ENCODE results near the gene KRTAP4-3. TPM values are rescaled to one million over a fixed set of nuclear protein-coding genes. Genes with fewer than 3 reads are reported as not detected.
"Not testable (repeated sequence)": the region's sequence is repeated elsewhere in the genome, so short reads cannot be mapped to it uniquely, and the experiment has no call there.

Gene KRTAP4-3
- total RNA-seq, 1 donor from 2014 or later = not detected

- DNase-seq (ENCODE audit: extremely low read depth, low read depth, low spot score) = no peak
Measured at GRCh38 chr17:41153856-41154255, 14.2 kb downstream of the KRTAP4-3 start.

- DNase-seq (ENCODE audit: extremely low read depth, low read depth, low spot score) = no peak
Measured at GRCh38 chr17:41151525-41151924, 16.5 kb downstream of the KRTAP4-3 start.

DNA sequence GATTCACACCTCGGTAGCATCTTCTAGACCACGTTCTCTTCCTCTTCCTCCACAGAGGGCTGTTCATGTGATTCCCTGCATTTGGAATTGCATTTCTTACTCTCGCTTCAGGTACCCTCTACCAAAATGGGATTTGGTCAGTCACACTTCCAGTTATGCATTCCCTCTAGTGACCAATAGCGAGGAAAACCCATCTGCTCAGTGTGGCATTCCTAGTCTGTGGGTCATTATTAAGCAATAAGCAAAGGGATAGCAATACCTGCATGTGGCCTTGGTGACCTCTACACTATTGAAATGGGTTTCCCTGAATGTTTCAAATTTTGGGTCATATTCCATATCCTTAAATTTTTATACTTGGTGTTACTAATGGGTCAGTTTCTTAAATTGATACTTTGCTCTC lies 18.0 kb downstream of the KRTAP4-3 start:
- DNase-seq (ENCODE audit: extremely low read depth, low read depth, low spot score) = no peak

DNA sequence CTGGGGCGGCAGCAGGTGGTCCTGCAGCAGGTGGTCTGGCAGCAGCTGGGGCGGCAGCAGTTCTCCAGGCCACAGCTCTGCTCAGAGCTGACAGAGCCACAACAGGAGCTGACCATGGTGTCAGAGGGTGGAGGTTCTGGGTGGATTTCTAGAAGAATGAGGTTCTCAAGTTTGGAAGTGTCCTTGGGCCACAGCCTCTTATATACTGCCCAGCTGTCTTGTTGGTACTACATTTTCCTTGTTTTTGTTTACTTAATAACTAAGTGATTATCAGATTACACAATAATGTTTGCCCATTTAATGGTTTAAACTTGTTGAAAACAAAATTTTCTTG lies 18.4 kb downstream of the KRTAP4-3 start, which contains the start of gene KRTAP4-5:
KRTAP4-5 (minus strand) TSS at position 174 of the 334 bp plus-strand sequence; CDS start at position 116, 58 bp downstream.
- DNase-seq (ENCODE audit: extremely low read depth, low read depth, low spot score) = no peak

DNA sequence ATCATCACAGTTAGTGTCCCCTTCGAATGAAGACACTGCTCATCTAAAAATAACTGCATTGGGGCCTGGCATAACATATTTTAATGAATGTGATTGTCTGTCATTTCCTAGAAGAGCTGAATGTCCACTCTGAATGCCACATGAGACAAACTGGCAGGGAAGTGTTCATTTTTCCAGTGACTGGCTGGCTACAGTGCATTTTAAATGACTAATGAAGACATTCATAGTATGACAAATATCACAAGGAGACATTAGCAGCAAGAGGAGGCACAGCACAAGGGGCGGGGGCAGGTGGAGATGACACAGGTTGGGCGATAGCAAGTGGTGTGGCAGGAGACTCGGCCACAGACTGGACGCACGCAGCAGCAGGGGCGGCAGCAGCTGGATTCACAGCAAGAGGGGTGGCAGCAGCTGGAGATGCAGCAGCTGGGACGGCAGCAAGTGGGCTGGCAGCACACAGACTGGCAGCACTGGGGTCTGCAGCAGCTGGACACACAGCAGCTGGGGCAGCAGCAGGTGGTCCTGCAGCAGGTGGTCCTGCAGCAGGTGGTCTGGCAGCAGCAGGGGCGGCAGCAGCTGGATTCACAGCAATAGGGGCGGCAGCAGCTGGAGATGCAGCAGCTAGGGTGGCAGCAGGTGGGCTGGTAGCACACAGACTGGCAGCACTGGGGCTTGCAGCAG lies 18.9 kb downstream of the KRTAP4-3 start:
- not testable (repeated sequence) for DNase-seq (ENCODE audit: extremely low read depth, low read depth, low spot score)

- DNase-seq (ENCODE audit: extremely low read depth, low read depth, low spot score) = no peak
Measured at GRCh38 chr17:41147531-41148204, 20.4 kb downstream of the KRTAP4-3 start.

DNA sequence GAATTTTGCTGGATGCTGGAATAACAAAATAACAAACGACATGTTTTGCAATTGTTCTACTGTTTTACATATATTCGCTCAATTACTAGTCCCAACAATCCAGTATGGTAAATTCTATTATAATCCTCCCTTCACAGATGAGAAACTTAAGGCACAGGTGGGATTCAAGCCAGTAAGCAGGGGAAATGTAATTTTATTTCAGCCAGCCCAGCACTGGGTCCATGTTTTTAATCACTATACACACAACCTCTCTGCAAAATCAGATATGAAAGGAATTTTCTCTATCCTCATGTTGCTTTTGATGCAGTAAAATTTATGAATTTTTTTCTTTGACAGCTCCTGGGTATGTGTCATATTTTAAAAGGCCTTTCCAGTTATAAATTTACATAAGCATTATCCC lies 22.8 kb downstream of the KRTAP4-3 start:
- no peak for DNase-seq (ENCODE audit: extremely low read depth, low read depth, low spot score)

- DNase-seq (ENCODE audit: extremely low read depth, low read depth, low spot score) = no peak
Measured at GRCh38 chr17:41144846-41145245, 23.2 kb downstream of the KRTAP4-3 start.

GRCh38 chr17:41141361-41141760 lies 26.7 kb downstream of the KRTAP4-3 start:
- DNase-seq (ENCODE audit: extremely low read depth, low read depth, low spot score) = no peak

GRCh38 chr17:41140360-41141131 lies 27.5 kb downstream of the KRTAP4-3 start, which contains the start of gene KRTAP4-6:
KRTAP4-6 (minus strand) TSS chr17:41140544; CDS start chr17:41140487, 57 bp downstream.
- no peak for DNase-seq (ENCODE audit: extremely low read depth, low read depth, low spot score)

DNA sequence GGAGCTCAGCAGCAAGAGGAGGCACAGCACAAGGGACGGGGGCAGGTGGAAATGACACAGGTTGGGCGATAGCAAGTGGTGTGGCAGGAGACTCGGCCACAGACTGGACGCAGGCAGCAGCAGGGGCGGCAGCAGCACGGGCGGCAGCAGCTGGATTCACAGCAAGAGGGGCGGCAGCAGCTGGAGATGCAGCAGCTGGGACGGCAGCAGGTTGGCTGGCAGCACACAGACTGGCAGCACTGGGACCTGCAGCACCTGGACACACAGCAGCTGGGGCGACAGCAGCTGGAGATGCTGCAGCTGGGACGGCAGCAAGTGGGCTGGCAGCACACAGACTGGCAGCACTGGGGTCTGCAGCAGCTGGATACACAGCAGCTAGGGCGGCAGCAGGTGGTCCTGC lies 28.2 kb downstream of the KRTAP4-3 start:
- not testable (repeated sequence) for DNase-seq (ENCODE audit: extremely low read depth, low read depth, low spot score)

DNA sequence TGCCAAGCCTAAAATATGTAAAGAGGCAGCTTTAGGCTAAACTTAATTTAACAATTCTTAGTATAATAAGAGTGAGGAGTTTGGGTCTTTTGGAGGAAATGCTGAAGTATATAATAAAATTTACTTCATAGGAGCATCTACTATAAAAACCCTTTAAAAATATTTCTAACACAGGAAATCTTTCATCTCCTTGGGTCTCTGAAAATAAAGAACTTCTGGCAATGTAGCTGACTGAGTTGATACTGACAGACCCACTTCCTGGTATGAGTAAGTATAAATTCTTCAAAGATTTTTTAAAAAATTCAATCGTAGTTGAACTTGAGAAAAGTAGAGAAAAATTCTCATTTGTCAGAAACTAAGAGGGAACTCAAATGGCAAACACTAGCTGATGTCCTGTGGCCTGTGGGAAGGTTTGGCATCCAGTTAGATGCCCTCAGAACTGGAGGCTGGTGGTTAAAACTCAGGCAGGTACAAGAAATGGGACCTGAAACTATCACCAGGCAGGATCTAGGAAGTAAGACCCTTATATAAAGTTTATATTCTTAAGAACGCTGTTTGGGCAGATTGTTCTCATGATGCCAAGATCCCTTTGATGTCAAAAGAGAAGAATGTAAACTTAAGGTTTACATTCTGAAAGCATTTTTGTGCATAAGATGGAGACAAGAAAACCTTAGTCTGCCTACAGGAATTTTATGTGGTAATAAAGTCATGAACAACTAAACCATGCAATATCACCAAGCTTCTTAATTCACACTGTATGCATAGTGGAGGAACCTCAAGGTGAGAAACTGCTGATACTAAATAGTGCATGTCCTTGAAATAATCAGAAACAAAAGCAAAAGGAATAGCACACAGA lies 33.9 kb downstream of the KRTAP4-3 start:
- no peak for DNase-seq (ENCODE audit: extremely low read depth, low read depth, low spot score)

DNA sequence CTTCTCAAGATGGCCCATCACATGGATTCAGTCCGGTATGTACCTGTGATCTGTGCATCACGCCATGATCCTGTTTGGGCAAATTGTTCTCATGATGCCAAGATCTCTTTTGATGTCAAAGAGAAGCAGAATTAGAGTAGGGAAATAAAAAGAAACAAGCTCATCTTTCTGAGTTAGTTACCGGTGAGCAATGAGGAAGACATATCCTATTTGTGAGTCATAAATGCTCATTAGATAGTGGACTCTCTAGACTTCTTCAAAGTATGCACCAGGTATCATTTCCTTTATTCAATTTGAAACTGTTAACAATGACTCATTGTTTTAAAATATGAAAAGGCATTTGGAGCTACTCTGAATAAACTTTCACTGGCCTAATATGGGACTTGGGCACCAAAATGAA lies 36.0 kb downstream of the KRTAP4-3 start:
- DNase-seq (ENCODE audit: extremely low read depth, low read depth, low spot score) = no peak

GRCh38 chr17:41127371-41127770 lies 40.6 kb downstream of the KRTAP4-3 start:
- DNase-seq (ENCODE audit: extremely low read depth, low read depth, low spot score) = no peak

GRCh38 chr17:41126412-41126811 lies 41.6 kb downstream of the KRTAP4-3 start:
- DNase-seq (ENCODE audit: extremely low read depth, low read depth, low spot score) = no peak

- DNase-seq (ENCODE audit: extremely low read depth, low read depth, low spot score) = no peak
Measured at GRCh38 chr17:41125064-41125463, 43.0 kb downstream of the KRTAP4-3 start.

DNA sequence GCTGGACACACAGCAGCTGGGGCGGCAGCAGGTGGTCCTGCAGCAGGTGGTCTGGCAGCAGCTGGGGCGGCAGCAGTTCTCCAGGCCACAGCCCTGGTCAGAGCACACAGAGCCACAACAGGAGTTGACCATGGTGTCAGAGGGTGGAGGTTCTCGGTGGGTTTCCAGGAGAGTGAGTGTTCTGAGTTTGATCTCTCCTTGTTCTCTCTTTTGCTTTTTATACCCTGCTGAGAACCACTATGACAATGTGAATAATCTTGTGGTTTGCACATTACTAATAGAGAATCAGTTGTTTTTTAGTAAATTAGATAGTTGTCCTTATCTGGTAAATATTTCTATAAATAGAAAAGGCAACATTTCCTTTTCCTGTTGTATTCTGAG lies 44.0 kb downstream of the KRTAP4-3 start, which contains the start of gene KRTAP4-12:
KRTAP4-12 (minus strand) TSS at position 192 of the 381 bp plus-strand sequence; CDS start at position 132, 60 bp downstream.
- DNase-seq (ENCODE audit: extremely low read depth, low read depth, low spot score) = not testable (repeated sequence)

DNA sequence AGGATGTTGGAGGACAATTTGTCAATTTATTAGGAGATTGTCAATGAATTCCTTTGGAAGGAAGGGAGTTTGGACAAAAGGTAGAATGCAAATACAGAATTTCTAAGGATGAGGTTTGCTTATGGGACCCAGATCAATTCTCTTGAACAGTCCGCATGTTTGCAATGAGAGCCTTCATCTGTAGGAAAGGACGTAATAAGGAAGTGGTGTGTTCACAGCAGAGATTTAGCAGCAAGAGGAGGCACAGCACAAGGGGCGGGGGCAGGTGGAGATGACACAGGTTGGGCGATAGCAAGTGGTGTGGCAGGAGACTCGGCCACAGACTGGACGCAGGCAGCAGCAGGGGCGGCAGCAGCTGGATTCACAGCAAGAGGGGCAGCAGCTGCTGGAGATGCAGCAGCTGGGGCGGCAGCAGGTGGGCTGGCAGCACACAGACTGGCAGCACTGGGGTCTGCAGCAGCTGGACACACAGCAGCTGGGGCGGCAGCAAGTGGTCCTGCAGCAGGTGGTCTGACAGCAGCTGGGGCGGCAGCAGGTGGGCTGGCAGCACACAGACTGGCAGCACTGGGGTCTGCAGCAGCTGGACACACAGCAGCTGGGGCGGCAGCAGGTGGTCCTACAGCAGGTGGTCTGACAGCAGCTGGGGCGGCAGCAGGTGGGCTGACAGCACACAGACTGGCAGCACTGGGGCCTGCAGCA lies 44.6 kb downstream of the KRTAP4-3 start:
- not testable (repeated sequence) for DNase-seq (ENCODE audit: extremely low read depth, low read depth, low spot score)

- no peak for DNase-seq (ENCODE audit: extremely low read depth, low read depth, low spot score)
Measured at GRCh38 chr17:41121742-41122141, 46.3 kb downstream of the KRTAP4-3 start.
